HFFc6 (cell line): Measurements from ENCODE around the gene SIGLEC5. TPM values are rescaled to one million over a fixed set of nuclear protein-coding genes. Genes with fewer than 3 reads are reported as not detected.
A peak's percentile ranks its signal among the peaks of the same experiment; 100 is the strongest.

Source experiments
- DNase-seq: peaks from one replicate; pipeline ENCODE4 v3.0.0-alpha.2; 2018
- H3K27ac Mint-ChIP-seq: 2 replicates; pipeline ENCODE4 v1.8.0; 2020; ENCODE audit warnings: mild to moderate bottlenecking, mixed read lengths
- H3K27me3 Mint-ChIP-seq: 2 replicates; pipeline ENCODE4 v1.8.0; 2021; ENCODE audit warnings: mild to moderate bottlenecking, moderate library complexity, mixed read lengths; ENCODE audit not compliant: insufficient read depth
- H3K36me3 Mint-ChIP-seq: 2 replicates; pipeline ENCODE4 v1.8.0; 2021; ENCODE audit warnings: low read depth, mixed read lengths
- H3K4me1 Mint-ChIP-seq: 2 replicates; pipeline ENCODE4 v1.8.0; 2020; ENCODE audit warnings: low read depth, mixed read lengths
- H3K4me3 Mint-ChIP-seq: 2 replicates; pipeline ENCODE4 v1.8.0; 2020; ENCODE audit warnings: mild to moderate bottlenecking, moderate library complexity, mixed read lengths
- H3K9me3 Mint-ChIP-seq: 2 replicates; pipeline ENCODE4 v1.8.0; 2020; ENCODE audit warnings: mild to moderate bottlenecking, mixed read lengths
- CTCF ChIP-seq: fragments of 200-600 bp; sonication (generic); IDR thresholded peaks from 2 replicates; pipeline ENCODE4 v1.5.0; 2021; ENCODE audit warnings: antibody characterized with exemption, mild to moderate bottlenecking
- total RNA-seq, 6 experiments: library from RNA; stranded (reverse); fragmentation: NEBNext Ultra II Directional; extraction: Animal tissue kit (Norgen Biotek cat#: 25700); gene quantifications; 2 replicates in 1 of 6; 3 replicates in 5 of 6; pipeline ENCODE4 v1.2.3, GENCODE V29; 2021

The SIGLEC5 gene
- total RNA-seq, 6 experiments from 2014 or later, result not detected

GRCh38 chr19:51607920-51608562 is 22.2 kb downstream of the SIGLEC5 start:
- H3K9me3 Mint-ChIP-seq, result no peaks in the 10 kb centered on the region; the same call in 1 of the 2 replicates
- peaks cover 10% of the 10 kb centered on the region for H3K27me3 Mint-ChIP-seq
- DNase-seq, result peak; percentile 62
- no peaks in the 10 kb centered on the region for H3K36me3 Mint-ChIP-seq
- peak; percentile 81 for TF ChIP-seq CTCF
- H3K4me1 Mint-ChIP-seq, result no peaks in the 10 kb centered on the region
- no peak overlapping the region for H3K4me3 Mint-ChIP-seq
- H3K27ac Mint-ChIP-seq, result no peak overlapping the region

- no peak for TF ChIP-seq CTCF
- H3K4me3 Mint-ChIP-seq, result no peak overlapping the region
- no peak overlapping the region for H3K27ac Mint-ChIP-seq
- H3K27me3 Mint-ChIP-seq, result peaks cover 12% of the 10 kb centered on the region
- no peaks in the 10 kb centered on the region for H3K36me3 Mint-ChIP-seq
- DNase-seq, result no peak
- peaks cover 4% of the 10 kb centered on the region for H3K9me3 Mint-ChIP-seq
- no peaks in the 10 kb centered on the region for H3K4me1 Mint-ChIP-seq
Measured at GRCh38 chr19:51607077-51607476, 23.1 kb downstream of the SIGLEC5 start.

- TF ChIP-seq CTCF, result no peak
- no peak for DNase-seq
- Mint-ChIP-seq H3K9me3 (peaks cover 16% of the 10 kb centered on the region), H3K4me3 (no peak overlapping the region), H3K27ac (no peak overlapping the region), H3K36me3 (no peaks in the 10 kb centered on the region; the same call in 1 of the 2 replicates), H3K4me1 (no peaks in the 10 kb centered on the region), H3K27me3 (peaks cover 12% of the 10 kb centered on the region)
Measured at GRCh38 chr19:51602189-51602854, 27.9 kb downstream of the SIGLEC5 start.

- H3K27ac Mint-ChIP-seq, result no peak overlapping the region
- no peak overlapping the region for H3K4me3 Mint-ChIP-seq
- peaks cover 16% of the 10 kb centered on the region for H3K9me3 Mint-ChIP-seq
Measured at GRCh38 chr19:51600940-51601580, 29.1 kb downstream of the SIGLEC5 start.

GRCh38 chr19:51599084-51599483 is 31.1 kb downstream of the SIGLEC5 start:
- Mint-ChIP-seq H3K36me3 (no peaks in the 10 kb centered on the region; the same call in 1 of the 2 replicates), H3K4me1 (peaks cover 11% of the 10 kb centered on the region), H3K27me3 (peaks cover 11% of the 10 kb centered on the region), H3K27ac (no peak overlapping the region), H3K4me3 (no peak overlapping the region), H3K9me3 (peaks cover 16% of the 10 kb centered on the region)
- no peak for DNase-seq
- no peak for TF ChIP-seq CTCF

More at GRCh38 chr19:51600940-51601580, 29.1 kb downstream of the SIGLEC5 start:
- peaks cover 11% of the 10 kb centered on the region for H3K27me3 Mint-ChIP-seq
- TF ChIP-seq CTCF, result no peak
- no peak for DNase-seq
- H3K36me3 Mint-ChIP-seq, result no peaks in the 10 kb centered on the region; the same call in 1 of the 2 replicates
- no peaks in the 10 kb centered on the region for H3K4me1 Mint-ChIP-seq
